GM19099 (cell line): Measurements from ENCODE around the gene KLKB1.

Experiments
- POLR2A ChIP-seq: IDR thresholded peaks from 3 replicates; pipeline ENCODE4 v1.6.1; 2011; ENCODE audit warnings: low read depth; ENCODE audit not compliant: insufficient read length; ENCODE audit errors: extremely low read depth

KLKB1 gene

DNA sequence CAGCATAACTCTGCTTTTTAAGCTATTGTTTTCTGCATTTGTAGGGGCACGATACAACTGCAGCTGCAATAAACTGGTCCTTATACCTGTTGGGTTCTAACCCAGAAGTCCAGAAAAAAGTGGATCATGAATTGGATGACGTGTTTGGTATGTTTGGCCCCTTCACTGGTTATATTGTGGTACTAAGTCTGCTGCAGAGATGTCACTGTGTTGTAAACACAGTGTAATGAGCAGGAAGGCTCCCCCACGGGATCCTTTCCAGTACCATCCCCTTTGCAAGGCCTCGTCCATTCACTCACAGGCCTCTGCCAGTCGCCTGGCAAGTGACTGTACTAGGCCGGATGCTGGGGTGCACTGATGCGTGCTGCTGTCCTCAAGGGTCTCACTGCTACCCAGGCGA, 22.2 kb upstream of the KLKB1 start:
- no peak for TF ChIP-seq POLR2A

DNA sequence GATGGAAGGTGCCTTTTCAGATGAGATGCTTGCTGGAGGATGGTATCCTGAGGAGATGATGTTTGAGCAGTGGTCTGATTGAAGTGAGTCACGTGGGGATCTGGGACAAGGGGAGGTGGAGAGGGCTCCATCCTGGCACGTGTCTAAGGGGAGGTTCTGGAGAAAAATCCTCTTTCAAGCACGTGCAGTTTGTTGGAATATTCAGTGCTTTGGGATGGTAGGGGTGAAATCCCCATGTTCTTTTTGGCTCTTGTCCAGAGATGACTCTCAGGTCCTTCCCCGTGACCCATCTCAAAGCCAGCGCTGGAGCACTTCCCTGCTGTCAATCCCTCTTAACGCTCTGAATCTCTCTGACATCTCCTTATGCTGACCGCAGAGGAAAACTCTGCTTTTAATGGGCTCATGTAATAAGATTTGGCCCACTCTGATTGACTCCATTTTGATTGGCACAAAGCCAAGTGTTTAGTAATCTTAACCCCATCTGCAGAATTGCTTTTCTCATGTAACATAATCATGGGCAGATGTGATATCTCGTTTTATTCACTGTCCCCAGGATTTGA, 10.8 kb upstream of the KLKB1 start:
- no peak for TF ChIP-seq POLR2A

DNA sequence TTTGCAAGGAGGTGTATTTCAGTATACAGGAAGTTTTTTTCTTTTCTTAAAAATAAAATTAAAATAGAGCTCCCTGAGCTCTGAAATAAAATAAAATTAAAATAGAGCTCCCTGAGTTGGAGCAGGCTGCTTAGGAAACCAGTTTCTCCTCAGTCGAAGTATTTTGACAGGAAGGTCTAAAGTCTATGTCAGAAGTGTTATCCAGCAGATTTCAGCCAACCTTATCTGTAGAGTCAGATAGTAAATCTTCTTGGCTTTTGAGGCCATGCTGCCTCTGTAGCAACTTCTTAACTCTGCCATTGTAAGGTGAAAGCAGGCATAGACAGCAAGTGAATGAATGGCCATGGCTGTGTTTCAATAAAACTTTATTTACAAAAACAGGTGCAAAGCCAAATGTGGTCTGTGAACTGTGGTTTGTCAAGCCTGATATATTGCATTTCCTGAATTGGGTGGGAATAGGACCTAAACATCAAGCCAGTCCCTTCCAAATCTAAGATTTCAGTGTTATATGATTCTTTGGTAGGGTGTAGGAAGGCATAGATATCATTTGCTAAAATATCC, 9.5 kb upstream of the KLKB1 start:
- TF ChIP-seq POLR2A: no peak

DNA sequence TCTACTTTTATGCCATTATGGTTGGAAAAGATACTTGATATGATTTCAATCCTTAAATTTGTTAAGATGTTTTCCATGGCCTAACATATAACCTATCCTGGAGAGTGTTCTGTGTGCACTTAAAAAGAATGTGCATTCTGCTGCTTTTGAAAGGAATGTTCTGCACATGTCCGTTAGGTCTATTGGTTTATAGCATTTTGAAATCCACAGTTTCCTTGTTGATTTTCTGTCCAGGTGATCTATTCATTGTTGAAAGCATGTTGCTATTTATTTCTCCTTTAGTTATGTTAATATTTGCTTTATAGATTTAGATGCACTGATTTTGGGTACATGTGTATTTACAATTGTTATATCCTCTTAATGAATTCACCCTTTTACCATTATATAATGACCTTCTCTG, 5.7 kb upstream of the KLKB1 start:
- TF ChIP-seq POLR2A: no peak

DNA sequence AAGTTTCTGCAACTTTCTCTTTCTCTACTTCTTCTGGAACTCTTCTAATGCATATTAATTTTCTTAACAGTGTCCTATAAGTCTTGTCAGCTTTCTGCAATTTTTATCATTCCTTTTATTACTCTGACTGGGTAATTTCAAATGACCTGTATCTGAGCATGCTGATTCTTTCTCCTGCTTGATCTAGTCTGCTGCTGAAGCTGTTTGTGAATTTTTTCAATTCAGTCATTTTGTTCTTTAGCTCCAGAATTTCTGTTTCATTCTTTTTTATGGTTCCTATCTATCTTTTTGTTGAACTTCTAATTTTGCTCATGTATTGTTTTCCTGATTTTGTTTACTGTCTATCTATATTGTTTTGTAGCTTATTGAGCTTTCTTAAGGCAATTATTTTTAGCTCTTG, 1.5 kb upstream of the KLKB1 start:
- no peak for TF ChIP-seq POLR2A

DNA sequence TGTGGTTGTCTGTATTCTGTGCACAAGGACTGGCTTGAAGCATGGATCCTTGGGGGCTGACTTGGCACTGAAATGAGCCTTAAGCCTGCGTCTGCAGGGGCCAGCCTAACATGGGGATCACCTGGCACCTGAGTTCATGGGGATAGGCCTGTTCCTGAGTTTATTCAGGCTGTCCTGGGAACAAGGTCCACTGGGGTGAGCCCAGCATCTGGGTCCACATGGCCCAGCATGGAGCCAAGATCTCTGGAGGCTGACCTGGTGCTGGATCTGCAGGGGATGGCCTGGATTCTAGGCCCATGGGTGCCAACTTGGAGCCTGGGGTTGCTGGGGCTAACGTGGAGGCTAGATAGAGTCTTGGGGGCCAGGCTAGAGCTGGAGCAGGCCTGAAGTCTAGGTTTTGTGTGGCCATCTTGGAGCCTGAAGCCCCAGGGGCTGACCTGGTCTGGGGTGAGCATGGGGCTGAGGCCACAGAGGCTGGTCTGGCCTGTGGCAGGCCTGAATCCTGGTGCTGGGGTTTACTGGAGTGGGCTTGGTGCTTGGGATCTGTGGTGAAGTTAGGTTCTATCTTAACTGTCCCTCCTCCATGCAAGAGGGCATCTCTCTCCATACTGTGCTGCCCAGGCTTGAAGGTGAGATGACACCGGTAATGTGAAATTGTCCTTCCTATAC, 652 bp upstream of the KLKB1 start:
- TF ChIP-seq POLR2A: no peak

DNA sequence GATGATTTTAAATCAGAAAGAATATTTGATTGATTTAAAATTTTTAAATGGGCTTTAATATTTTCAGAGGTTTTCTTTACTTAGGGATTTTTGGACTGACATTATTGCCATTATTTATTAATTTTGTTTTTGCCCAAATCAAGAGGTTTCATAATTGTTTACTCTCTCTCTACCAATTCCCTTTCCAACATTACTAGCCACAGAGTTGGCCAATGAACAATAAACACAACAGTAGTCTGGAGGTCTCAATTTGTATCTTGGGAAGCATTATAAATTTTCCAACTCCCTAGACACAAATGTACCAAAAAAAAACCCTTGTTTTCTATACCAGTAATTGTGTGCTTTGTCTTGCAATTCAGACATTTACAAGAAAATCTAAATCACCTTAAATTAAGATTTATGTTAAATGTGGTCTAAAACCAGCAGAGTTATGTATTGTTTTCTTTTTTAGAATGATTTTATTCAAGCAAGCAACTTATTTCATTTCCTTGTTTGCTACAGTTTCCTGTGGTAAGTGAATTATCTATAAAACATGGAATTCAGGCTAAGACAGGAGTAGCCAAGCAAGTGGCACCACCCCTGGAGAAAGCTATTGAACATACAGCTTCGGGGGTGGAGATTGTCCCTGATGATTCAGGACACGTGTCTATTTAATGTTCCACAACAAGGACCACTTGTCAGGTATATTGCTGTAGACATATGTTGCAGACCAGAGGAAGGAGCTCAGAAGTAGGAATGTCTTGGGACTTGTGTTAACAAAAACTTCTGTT, 622 bp downstream of the KLKB1 start:
- no peak for TF ChIP-seq POLR2A

DNA sequence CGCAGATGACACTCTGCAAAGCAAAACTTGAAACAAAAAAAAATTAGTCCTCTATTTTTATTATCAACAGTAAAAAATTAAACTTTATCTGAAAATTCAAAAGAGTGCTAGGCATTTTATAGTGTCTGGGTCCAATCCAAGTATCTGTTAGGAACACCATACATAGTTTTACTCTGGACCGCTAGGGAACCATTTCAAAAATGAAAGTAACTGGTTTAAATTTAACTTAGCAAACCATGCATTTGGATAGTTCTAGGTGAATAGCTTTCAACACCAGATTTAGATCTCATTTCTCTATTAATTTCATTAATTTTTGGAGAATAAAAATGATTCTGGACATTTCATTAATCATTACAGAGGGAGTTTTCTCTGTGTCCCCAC, 1.2 kb downstream of the KLKB1 start:
- TF ChIP-seq POLR2A: no peak

DNA sequence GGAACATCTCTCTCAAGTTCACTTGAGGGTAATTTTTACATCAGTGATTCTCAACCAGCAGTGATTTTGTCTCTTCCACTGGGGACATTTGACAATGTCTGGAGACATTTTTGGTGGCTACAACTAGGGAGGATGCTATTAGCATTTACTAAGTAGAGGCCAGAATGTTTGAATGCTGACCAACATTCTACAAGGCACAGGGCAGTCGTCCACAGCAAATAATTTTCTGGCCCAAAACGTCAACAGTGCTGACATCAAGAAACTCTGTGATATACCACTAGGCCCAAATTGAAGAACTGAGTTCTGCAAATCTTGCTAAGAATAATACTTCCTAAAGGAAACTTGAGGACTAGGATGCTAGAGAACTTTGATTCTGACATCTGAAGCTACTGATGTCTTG, 7.1 kb downstream of the KLKB1 start:
- TF ChIP-seq POLR2A: no peak

DNA sequence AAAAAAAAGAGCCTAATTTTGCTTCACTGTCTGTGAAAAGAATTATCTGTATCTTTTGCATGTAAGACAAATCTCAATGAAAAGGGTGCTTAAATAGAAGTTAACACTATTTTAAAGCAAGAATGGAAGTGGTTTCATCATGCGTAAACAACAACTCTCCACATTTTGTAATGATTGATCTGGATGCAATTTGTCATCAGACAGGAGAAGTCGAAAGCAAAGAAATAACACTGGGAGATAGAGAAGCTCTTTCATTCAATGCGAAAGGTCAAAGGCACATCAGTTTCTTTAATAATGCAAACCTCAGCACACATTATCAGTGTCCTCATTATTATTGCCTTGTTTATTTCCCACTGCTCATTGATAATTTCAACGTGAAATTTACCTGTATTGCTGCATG, 8.8 kb downstream of the KLKB1 start:
- no peak for TF ChIP-seq POLR2A

DNA sequence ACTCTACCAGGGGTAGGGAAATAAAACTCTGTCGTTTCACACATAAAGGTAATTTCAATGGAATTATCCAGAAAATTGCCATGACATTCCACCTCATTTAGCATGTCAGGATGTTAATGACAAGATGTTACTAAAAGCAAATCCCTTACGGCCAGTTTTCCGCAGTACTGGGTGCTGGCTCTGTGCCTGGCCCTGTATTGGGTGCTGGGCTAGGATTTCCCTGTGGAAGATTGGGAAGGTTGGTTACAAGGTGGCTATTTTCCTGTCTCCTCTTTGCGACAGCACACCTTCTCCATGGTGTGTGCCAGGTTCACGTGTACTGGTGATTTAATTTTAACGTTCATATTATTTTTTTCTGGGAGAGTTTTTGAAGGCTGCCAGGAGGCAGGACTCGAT, 13.1 kb downstream of the KLKB1 start:
- TF ChIP-seq POLR2A: no peak

DNA sequence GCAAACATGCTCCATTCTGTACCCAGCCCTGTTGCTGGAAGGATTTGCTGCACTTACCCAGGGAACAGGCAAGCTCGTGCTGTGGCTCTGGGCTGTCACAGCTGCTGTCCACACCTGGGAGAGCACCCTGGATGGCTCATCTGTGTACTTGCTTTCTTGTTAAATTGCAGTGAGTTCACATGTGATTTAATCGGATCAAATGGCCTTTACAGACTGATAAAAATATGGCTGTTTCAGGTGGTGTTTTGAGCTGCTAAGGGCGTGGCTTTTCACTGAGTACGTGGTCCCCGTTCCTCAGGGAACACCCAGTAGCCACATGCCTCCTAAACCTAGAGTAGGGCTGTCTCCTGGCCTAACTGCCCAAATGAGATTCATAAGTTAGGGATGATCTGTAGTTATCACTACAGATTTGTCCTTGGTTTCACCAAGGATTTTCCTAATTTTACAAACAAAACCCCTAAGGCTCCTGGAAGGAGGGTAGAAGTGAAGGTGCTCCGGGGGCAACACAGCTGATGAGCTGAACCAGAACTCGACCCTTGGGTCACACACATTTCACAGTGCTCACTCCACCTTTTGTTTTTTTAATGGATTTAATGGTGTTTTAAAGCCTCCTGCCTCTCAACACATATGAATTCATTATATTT, 13.7 kb downstream of the KLKB1 start:
- no peak for TF ChIP-seq POLR2A

DNA sequence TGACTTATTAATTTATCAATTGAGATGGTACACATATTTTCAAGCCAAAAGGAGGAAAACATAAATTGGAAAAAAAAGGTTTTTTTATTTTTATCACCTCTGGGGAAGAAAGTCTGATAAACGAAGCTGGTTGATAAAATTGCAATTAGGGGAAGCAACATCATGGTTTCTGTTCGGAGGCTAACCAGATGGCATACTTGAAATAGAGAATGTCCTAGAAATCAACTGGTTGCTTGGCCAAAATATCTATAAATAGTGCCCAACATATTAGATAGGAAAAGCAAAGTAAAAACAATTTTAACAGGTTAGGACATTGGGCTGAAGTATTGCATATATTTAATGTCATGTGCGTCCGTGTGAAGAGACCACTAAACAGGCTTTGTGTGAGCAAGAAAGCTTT, 14.3 kb downstream of the KLKB1 start:
- TF ChIP-seq POLR2A: no peak

DNA sequence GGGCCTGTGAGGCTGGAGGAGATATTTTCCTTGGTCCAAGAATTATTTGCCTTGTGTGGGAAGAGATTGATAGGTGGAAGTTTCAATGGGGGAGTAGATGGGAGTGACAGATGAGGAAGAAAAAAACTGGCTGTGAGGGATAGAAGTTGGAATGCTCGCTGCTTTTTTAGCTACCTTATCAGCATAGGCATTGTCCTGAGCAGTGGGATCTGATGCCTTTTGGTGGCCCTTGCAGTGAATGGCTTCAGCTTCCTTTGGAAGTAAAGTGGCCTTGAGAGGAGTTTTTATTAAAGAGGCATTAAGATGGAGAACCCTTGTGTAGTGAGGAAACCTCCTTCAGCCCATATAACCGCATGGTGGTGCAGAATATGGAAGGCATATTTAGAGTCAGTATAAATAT, 16.0 kb downstream of the KLKB1 start:
- TF ChIP-seq POLR2A: no peak

DNA sequence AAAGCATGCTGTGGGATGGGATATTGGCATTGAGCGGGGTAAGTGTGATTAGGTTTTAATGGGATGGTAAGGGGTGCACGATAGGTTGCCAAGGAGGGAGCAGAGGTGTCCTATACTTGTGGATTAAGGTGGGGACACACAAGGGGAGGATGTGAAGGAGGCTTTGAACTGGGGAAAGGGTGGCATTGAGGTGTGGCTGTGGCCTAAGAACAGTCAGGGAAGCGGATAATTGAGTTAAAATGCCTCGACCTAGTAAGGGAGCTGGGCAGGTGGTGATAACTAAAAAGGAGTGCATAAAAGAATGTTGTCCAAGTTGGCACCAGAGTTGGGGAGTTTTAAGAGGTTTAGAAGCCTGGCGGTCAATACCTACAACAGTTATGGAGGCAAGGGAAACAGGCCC, 17.5 kb downstream of the KLKB1 start:
- TF ChIP-seq POLR2A: no peak

DNA sequence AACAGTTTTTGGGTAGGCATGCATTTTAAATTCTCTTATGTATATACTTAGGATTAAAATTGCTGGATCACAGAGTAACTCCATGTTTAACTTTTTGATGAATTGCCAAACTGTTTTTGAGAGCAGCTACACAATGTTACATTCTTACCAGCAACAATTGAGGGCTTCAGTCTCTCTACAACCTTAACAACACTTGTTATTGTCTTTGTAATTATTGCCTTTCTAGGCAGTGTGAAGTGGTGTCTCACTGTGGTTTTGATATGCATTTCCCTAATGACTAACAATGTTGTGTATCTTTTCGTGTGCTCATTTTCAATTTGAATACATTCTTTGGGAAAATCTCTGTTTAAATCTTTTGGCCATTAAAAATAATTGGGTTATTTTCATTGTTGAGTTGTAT, 21.3 kb downstream of the KLKB1 start:
- TF ChIP-seq POLR2A: no peak
